Transverse colon (tissue), 3 donors: ENCODE measurements around the gene CCDC43.

Experiments used
- POLR2A ChIP-seq: fragments of 450-650 bp; IDR thresholded peaks from one replicate; pipeline ENCODE4 v1.6.1; 2016; ENCODE audit warnings: antibody characterized with exemption, mild to moderate bottlenecking, moderate library complexity
- TF ChIP-seq, protein P1 (sequence below), 5 experiments: fragments of 200-600 bp in 3 of 5; fragments of 450-650 bp in 2 of 5; sonication (generic) in 3 of 5; IDR thresholded peaks; 1 replicate in 2 of 5; 2 replicates in 3 of 5; pipeline ENCODE4 v1.5.1; 2016 to 2017; ENCODE audit warnings: antibody characterized with exemption in 5 of 5, inconsistent platforms in 3 of 5, mild to moderate bottlenecking in 2 of 5, moderate library complexity in 1 of 5

DNA sequence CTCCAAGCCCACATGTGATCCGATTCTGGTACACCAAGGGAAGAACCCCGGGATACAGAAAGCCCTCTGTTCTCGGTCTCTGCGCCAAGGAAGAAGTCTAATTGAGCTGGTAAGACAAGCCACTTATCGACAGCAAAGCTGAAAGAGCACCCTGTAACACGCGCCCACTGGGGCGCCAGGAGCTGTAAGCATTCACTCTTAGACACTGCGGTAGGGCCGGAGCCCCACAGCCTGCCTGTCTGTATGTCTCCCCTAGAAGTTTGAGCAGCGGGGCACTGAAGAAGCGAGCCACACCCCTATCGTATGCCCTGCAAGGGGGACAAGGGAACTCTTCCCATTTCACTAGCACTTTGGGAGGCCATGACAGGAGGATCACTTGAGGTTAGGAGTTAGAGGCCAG is 60.3 kb downstream of the CCDC43 start:
- TF ChIP-seq, protein P1, sequence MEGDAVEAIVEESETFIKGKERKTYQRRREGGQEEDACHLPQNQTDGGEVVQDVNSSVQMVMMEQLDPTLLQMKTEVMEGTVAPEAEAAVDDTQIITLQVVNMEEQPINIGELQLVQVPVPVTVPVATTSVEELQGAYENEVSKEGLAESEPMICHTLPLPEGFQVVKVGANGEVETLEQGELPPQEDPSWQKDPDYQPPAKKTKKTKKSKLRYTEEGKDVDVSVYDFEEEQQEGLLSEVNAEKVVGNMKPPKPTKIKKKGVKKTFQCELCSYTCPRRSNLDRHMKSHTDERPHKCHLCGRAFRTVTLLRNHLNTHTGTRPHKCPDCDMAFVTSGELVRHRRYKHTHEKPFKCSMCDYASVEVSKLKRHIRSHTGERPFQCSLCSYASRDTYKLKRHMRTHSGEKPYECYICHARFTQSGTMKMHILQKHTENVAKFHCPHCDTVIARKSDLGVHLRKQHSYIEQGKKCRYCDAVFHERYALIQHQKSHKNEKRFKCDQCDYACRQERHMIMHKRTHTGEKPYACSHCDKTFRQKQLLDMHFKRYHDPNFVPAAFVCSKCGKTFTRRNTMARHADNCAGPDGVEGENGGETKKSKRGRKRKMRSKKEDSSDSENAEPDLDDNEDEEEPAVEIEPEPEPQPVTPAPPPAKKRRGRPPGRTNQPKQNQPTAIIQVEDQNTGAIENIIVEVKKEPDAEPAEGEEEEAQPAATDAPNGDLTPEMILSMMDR (IDR thresholded peaks at IDR 0.05): no peak
- TF ChIP-seq POLR2A: no peak
